ENCODE data around the gene NUP54.

Gene NUP54

GRCh38 chr4:76074468-76074867, 73.7 kb downstream of the NUP54 start, which contains the start of gene ART3:
Gene ART3 (plus strand): TSS chr4:76074709. CDS start chr4:76075890, 1,181 bp downstream.
- no peak for DNase-seq (ENCODE audit: low spot score)
- TF ChIP-seq CTCF (conservative IDR thresholded peaks at IDR 0.05; ENCODE audit: low read depth): no peak
- ChIA-PET CTCF (interaction anchor here (0.6 to 1.6 kb wide), 5 partner anchors 13 to 909 kb away, joined by 3 to 7 read pairs (median 3); no protein-coding TSS in a partner anchor), POLR2A (ENCODE audit: low non-redundant PET) (no interaction called here)
- no peak within 1 kb of the TSS for H3K27ac ChIP-seq

- ChIA-PET POLR2A (ENCODE audit: low non-redundant PET) (no interaction called here), CTCF (interaction anchor here (0.6 kb wide), 1 partner anchor 22 kb away, joined by 3 read pairs; no protein-coding TSS in a partner anchor)
- H3K27ac ChIP-seq: no peak overlapping the region
- no peak for TF ChIP-seq CTCF (conservative IDR thresholded peaks at IDR 0.05; ENCODE audit: low read depth)
- DNase-seq (ENCODE audit: low spot score): no peak
Measured at GRCh38 chr4:76072760-76073159, 75.4 kb downstream of the NUP54 start.

- ChIA-PET POLR2A (ENCODE audit: low non-redundant PET) (no interaction called here), CTCF (interaction anchor here (2.1 kb wide), 1 partner anchor 72 kb away, joined by 17 read pairs; no protein-coding TSS in a partner anchor)
- peak; percentile 73 for DNase-seq (ENCODE audit: low spot score)
- no peak overlapping the region for H3K27ac ChIP-seq
- TF ChIP-seq CTCF (conservative IDR thresholded peaks at IDR 0.05; ENCODE audit: low read depth): peak; percentile 83
Measured at GRCh38 chr4:76067652-76068286, 80.4 kb downstream of the NUP54 start.

- no peak for DNase-seq (ENCODE audit: low spot score)
- POLR2A ChIA-PET (ENCODE audit: low non-redundant PET): no interaction called here
- CTCF ChIA-PET: interaction anchor here (0.6 to 2.1 kb wide), 2 partner anchors 71 to 243 kb away, joined by 3 to 17 read pairs; no protein-coding TSS in a partner anchor
- no peak for TF ChIP-seq CTCF (conservative IDR thresholded peaks at IDR 0.05; ENCODE audit: low read depth)
- H3K27ac ChIP-seq: no peak overlapping the region
Measured at GRCh38 chr4:76066546-76066945, 81.7 kb downstream of the NUP54 start.
